ENCODE results near the gene GLS2. TPM values are rescaled to one million over a fixed set of nuclear protein-coding genes. Genes with fewer than 3 reads are reported as not detected.
"Not testable (repeated sequence)": the region's sequence is repeated elsewhere in the genome, so short reads cannot be mapped to it uniquely, and the experiment has no call there.

GLS2 gene
- polyA plus RNA-seq, 4 donors: 0.54 to 2.1 (median 0.87) TPM

DNA sequence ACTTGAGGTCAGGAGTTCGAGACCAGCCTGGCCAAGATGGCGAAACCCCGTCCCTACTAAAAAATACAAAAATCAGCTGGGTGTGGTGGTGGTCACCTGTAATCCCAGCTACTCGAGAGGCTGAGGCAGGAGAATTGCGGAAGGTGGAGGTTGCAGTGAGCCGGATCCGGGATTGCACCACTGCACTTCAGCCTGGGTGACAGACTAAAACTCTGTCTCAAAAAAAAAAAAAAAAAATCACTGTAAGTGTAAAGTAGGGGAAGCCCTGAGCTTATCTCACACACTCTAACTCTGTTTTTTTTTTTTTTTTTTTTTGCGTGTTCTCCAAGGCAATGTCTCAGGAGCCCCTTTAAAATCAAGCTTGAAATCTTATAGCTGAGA lies 33.2 kb upstream of the GLS2 start:
- DNase-seq (no peak), FAIRE-seq (no peak)
- WGBS, 3 donors: 46 to 48% (median 47%) methylated on average over 7 to 8 of the region's 8 CpGs
- peak overlapping the region in 2 of 3 donors; percentile 54 to 77 for H3K4me3 ChIP-seq (ENCODE audit: low read depth in 1 of 3, low read length in 3 of 3)
- H3K27ac ChIP-seq (ENCODE audit: low read depth in 1 of 3, low read length in 2 of 3): peak overlapping the region; percentile 41 to 97 (median 88)
- H3K27me3 ChIP-seq (ENCODE audit: control insufficient read depth in 3 of 3, insufficient read depth in 3 of 3, low read length in 3 of 3): no peaks in the 10 kb centered on the region
- H3K4me1 ChIP-seq (ENCODE audit: control insufficient read depth in 3 of 3, insufficient read depth in 2 of 3, low read depth in 1 of 3, low read length in 2 of 3): peaks cover 0 to 3% (median 0%) of the 10 kb centered on the region in 3 donors
- H3K9me3 ChIP-seq (ENCODE audit: control insufficient read depth in 2 of 2, insufficient read depth in 1 of 2, low read depth in 1 of 2, low read length in 1 of 2): no peaks in the 10 kb centered on the region
- peaks cover 0 to 5% (median 0%) of the 10 kb centered on the region in 3 donors for H3K36me3 ChIP-seq (ENCODE audit: control insufficient read depth in 3 of 3, insufficient read depth in 2 of 3, low read depth in 1 of 3, low read length in 3 of 3)

DNA sequence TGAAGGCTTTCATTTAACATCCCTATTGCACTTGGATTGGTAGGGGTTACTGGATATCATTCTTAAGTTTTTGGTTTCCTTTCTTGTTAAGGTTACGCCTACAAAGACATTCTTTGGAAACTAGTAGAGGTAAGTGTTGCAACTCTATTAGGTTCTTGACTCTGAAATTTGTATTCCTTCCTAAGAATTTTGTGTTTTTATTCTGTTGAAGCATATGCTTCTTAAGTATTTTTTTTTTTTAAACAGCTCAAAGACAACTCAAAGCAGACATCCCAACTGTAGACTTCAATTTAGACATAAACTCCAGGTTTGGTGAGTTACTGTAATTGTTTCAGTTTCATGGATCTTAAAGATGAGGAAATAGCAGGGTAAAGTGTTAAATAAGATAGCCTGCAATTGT lies 32.5 kb upstream of the GLS2 start:
- WGBS, 3 donors: 55 to 76% (median 67%) methylated on average over 1 of the region's 1 CpG
- Histone ChIP-seq H3K4me3 (ENCODE audit: low read depth in 1 of 3, low read length in 3 of 3) (no peak overlapping the region), H3K4me1 (ENCODE audit: control insufficient read depth in 3 of 3, insufficient read depth in 2 of 3, low read depth in 1 of 3, low read length in 2 of 3) (peaks cover 0 to 3% (median 0%) of the 10 kb centered on the region in 3 donors), H3K27ac (ENCODE audit: low read depth in 1 of 3, low read length in 2 of 3) (peak overlapping the region in 2 of 3 donors; percentile 88 to 97), H3K9me3 (ENCODE audit: control insufficient read depth in 2 of 2, insufficient read depth in 1 of 2, low read depth in 1 of 2, low read length in 1 of 2) (no peaks in the 10 kb centered on the region), H3K27me3 (ENCODE audit: control insufficient read depth in 3 of 3, insufficient read depth in 3 of 3, low read length in 3 of 3) (no peaks in the 10 kb centered on the region), H3K36me3 (ENCODE audit: control insufficient read depth in 3 of 3, insufficient read depth in 2 of 3, low read depth in 1 of 3, low read length in 3 of 3) (peaks cover 0 to 5% (median 0%) of the 10 kb centered on the region in 3 donors)
- FAIRE-seq (no peak), DNase-seq (no peak)

DNA sequence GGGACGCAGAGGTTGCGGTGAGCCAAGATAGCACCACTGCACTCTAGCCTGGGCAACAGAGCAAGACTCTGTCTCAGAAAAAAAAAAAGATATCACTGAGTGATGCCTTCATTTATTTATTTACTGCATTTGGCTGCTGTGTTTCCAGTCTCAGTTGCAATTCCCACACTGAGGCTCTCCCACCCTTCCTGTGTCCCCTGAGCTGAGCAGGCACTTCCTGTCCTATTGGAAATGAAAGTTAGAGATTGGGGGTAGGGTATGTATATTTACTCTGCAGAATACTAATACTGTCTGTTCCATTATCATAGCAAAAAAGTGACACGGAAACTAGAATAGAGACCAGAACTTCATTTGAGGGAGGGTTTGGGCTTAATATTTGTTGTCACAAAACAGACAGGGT lies 32.1 kb upstream of the GLS2 start:
- Histone ChIP-seq H3K4me3 (ENCODE audit: low read depth in 1 of 3, low read length in 3 of 3) (no peak overlapping the region), H3K4me1 (ENCODE audit: control insufficient read depth in 3 of 3, insufficient read depth in 2 of 3, low read depth in 1 of 3, low read length in 2 of 3) (peaks cover 0 to 3% (median 0%) of the 10 kb centered on the region in 3 donors), H3K36me3 (ENCODE audit: control insufficient read depth in 3 of 3, insufficient read depth in 2 of 3, low read depth in 1 of 3, low read length in 3 of 3) (peaks cover 0 to under 1% (median 0%) of the 10 kb centered on the region in 3 donors), H3K9me3 (ENCODE audit: control insufficient read depth in 2 of 2, insufficient read depth in 1 of 2, low read depth in 1 of 2, low read length in 1 of 2) (no peaks in the 10 kb centered on the region), H3K27me3 (ENCODE audit: control insufficient read depth in 3 of 3, insufficient read depth in 3 of 3, low read length in 3 of 3) (no peaks in the 10 kb centered on the region), H3K27ac (ENCODE audit: low read depth in 1 of 3, low read length in 2 of 3) (peak overlapping the region in 2 of 3 donors; percentile 70 to 97)
- DNase-seq (peak in 1 of 2 donors; percentile 8), FAIRE-seq (no peak)
- WGBS, 3 donors: 67 to 88% (median 83%) methylated on average over 3 of the region's 3 CpGs

GRCh38 chr12:56518570-56518969 lies 30.6 kb upstream of the GLS2 start:
- WGBS, 3 donors: 54 to 75% (median 55%) methylated on average over 2 of the region's 2 CpGs
- H3K27me3 ChIP-seq (ENCODE audit: control insufficient read depth in 3 of 3, insufficient read depth in 3 of 3, low read length in 3 of 3): no peaks in the 10 kb centered on the region

DNA sequence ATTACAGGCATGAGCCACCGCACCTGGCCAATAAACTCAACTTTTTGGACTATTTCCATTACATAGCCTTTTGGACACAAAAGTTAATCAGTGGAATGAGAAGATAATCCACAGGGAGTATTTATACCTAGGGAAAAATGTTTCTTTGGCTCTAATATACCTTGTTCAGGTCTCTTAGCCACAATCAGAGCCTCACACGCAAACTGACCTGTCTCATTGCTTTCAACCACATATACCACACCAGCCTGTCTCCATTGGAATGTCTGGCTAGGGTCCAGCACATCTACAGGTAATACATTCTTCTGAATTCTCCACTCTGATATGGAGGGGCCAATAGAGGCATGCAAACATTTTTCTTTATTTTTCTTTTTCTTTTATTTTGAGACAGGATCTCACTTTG lies 29.9 kb upstream of the GLS2 start:
- no peaks in the 10 kb centered on the region for H3K9me3 ChIP-seq (ENCODE audit: control insufficient read depth in 2 of 2, insufficient read depth in 1 of 2, low read depth in 1 of 2, low read length in 1 of 2)
- H3K27ac ChIP-seq (ENCODE audit: low read depth in 1 of 3, low read length in 2 of 3): no peak overlapping the region
- WGBS, 3 donors: 79 to 88% (median 88%) methylated on average over 2 of the region's 2 CpGs
- no peaks in the 10 kb centered on the region for H3K27me3 ChIP-seq (ENCODE audit: control insufficient read depth in 3 of 3, insufficient read depth in 3 of 3, low read length in 3 of 3)
- H3K4me3 ChIP-seq (ENCODE audit: low read depth in 1 of 3, low read length in 3 of 3): no peak overlapping the region
- peaks cover 0 to 3% (median 0%) of the 10 kb centered on the region in 3 donors for H3K4me1 ChIP-seq (ENCODE audit: control insufficient read depth in 3 of 3, insufficient read depth in 2 of 3, low read depth in 1 of 3, low read length in 2 of 3)
- no peak for FAIRE-seq
- no peaks in the 10 kb centered on the region for H3K36me3 ChIP-seq (ENCODE audit: control insufficient read depth in 3 of 3, insufficient read depth in 2 of 3, low read depth in 1 of 3, low read length in 3 of 3)
- no peak for DNase-seq

More at GRCh38 chr12:56518570-56518969, 30.6 kb upstream of the GLS2 start:
- Histone ChIP-seq H3K27ac (ENCODE audit: low read depth in 1 of 3, low read length in 2 of 3) (no peak overlapping the region), H3K4me3 (ENCODE audit: low read depth in 1 of 3, low read length in 3 of 3) (no peak overlapping the region), H3K36me3 (ENCODE audit: control insufficient read depth in 3 of 3, insufficient read depth in 2 of 3, low read depth in 1 of 3, low read length in 3 of 3) (no peaks in the 10 kb centered on the region), H3K9me3 (ENCODE audit: control insufficient read depth in 2 of 2, insufficient read depth in 1 of 2, low read depth in 1 of 2, low read length in 1 of 2) (no peaks in the 10 kb centered on the region), H3K4me1 (ENCODE audit: control insufficient read depth in 3 of 3, insufficient read depth in 2 of 3, low read depth in 1 of 3, low read length in 2 of 3) (peaks cover 0 to 3% (median 0%) of the 10 kb centered on the region in 3 donors)
- DNase-seq: no peak
- FAIRE-seq: no peak

- H3K9me3 ChIP-seq (ENCODE audit: control insufficient read depth in 2 of 2, insufficient read depth in 1 of 2, low read depth in 1 of 2, low read length in 1 of 2); H3K36me3 ChIP-seq (ENCODE audit: control insufficient read depth in 3 of 3, insufficient read depth in 2 of 3, low read depth in 1 of 3, low read length in 3 of 3); H3K4me1 ChIP-seq (ENCODE audit: control insufficient read depth in 3 of 3, insufficient read depth in 2 of 3, low read depth in 1 of 3, low read length in 2 of 3); H3K27me3 ChIP-seq (ENCODE audit: control insufficient read depth in 3 of 3, insufficient read depth in 3 of 3, low read length in 3 of 3); DNase-seq; H3K27ac ChIP-seq (ENCODE audit: low read depth in 1 of 3, low read length in 2 of 3); FAIRE-seq; H3K4me3 ChIP-seq (ENCODE audit: low read depth in 1 of 3, low read length in 3 of 3): not testable (repeated sequence)
- WGBS, 3 donors: 61 to 64% (median 63%) methylated on average over 4 of the region's 4 CpGs
Measured at GRCh38 chr12:56514014-56514318, 26.0 kb upstream of the GLS2 start.

DNA sequence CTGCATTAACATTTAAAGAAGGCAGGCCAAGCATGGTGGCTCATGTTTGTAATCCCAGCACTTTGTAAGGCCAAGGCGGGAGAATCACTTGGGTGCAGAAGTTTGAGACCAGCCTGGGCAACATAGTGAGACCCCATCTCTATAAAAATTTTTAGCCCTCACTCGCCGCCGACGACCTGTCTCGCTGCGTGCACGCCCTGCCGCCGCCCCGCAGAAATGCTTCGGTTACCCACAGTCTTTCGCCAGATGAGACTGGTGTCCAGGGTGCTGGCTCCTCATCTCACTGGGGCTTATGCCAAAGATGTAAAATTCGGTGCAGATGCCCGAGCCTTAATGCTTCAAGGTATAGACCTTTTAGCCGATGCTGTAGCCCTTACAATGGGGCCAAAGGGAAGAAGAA lies 22.8 kb upstream of the GLS2 start:
- no peaks in the 10 kb centered on the region for H3K9me3 ChIP-seq (ENCODE audit: control insufficient read depth in 2 of 2, insufficient read depth in 1 of 2, low read depth in 1 of 2, low read length in 1 of 2)
- H3K4me3 ChIP-seq (ENCODE audit: low read depth in 1 of 3, low read length in 3 of 3): no peak overlapping the region
- no peaks in the 10 kb centered on the region for H3K36me3 ChIP-seq (ENCODE audit: control insufficient read depth in 3 of 3, insufficient read depth in 2 of 3, low read depth in 1 of 3, low read length in 3 of 3)
- no peaks in the 10 kb centered on the region for H3K27me3 ChIP-seq (ENCODE audit: control insufficient read depth in 3 of 3, insufficient read depth in 3 of 3, low read length in 3 of 3)
- DNase-seq (no peak), FAIRE-seq (no peak)
- H3K4me1 ChIP-seq (ENCODE audit: control insufficient read depth in 3 of 3, insufficient read depth in 2 of 3, low read depth in 1 of 3, low read length in 2 of 3): no peaks in the 10 kb centered on the region
- 90 to 94% (median 93%) methylated on average over 16 of the region's 16 CpGs for WGBS, 3 donors
- no peak overlapping the region for H3K27ac ChIP-seq (ENCODE audit: low read depth in 1 of 3, low read length in 2 of 3)

DNA sequence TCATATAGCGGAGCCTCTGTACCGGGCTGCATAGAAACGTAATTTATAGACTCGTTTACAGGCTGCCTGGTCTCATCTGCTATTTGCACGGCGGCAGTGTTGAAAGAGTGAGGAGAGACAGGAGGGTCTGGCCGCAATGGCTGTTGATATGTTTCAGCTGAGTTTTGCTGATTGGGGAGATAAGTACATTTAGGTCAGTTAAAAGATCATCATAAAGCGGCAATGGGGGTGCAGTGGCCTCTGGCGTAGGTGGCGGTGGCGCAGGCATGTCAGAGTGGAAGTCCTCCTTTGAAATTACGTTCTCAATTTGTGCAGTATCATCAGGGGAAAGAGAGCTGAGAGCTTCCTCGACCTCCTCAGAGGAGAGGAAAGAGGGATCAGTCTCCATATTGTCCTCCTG lies 11.9 kb upstream of the GLS2 start:
- H3K9me3 ChIP-seq (ENCODE audit: control insufficient read depth in 2 of 2, insufficient read depth in 1 of 2, low read depth in 1 of 2, low read length in 1 of 2); FAIRE-seq; H3K4me3 ChIP-seq (ENCODE audit: low read depth in 1 of 3, low read length in 3 of 3); H3K4me1 ChIP-seq (ENCODE audit: control insufficient read depth in 3 of 3, insufficient read depth in 2 of 3, low read depth in 1 of 3, low read length in 2 of 3); H3K36me3 ChIP-seq (ENCODE audit: control insufficient read depth in 3 of 3, insufficient read depth in 2 of 3, low read depth in 1 of 3, low read length in 3 of 3); H3K27ac ChIP-seq (ENCODE audit: low read depth in 1 of 3, low read length in 2 of 3); DNase-seq: not testable (repeated sequence)
- peaks cover 0 to 10% (median 0%) of the 10 kb centered on the region in 3 donors for H3K27me3 ChIP-seq (ENCODE audit: control insufficient read depth in 3 of 3, insufficient read depth in 3 of 3, low read length in 3 of 3)
- 87 to 92% (median 89%) methylated on average over 13 of the region's 13 CpGs for whole genome bisulfite sequencing, 3 donors

- Histone ChIP-seq H3K9me3 (ENCODE audit: control insufficient read depth in 2 of 2, insufficient read depth in 1 of 2, low read depth in 1 of 2, low read length in 1 of 2) (peaks cover 0 to 11% of the 10 kb centered on the region in 2 donors), H3K27me3 (ENCODE audit: control insufficient read depth in 3 of 3, insufficient read depth in 3 of 3, low read length in 3 of 3) (peaks cover 0 to 10% (median 0%) of the 10 kb centered on the region in 3 donors)
- H3K4me1 ChIP-seq (ENCODE audit: control insufficient read depth in 3 of 3, insufficient read depth in 2 of 3, low read depth in 1 of 3, low read length in 2 of 3); H3K27ac ChIP-seq (ENCODE audit: low read depth in 1 of 3, low read length in 2 of 3); H3K36me3 ChIP-seq (ENCODE audit: control insufficient read depth in 3 of 3, insufficient read depth in 2 of 3, low read depth in 1 of 3, low read length in 3 of 3); DNase-seq; FAIRE-seq; H3K4me3 ChIP-seq (ENCODE audit: low read depth in 1 of 3, low read length in 3 of 3): not testable (repeated sequence)
- 79 to 84% (median 84%) methylated on average over 9 of the region's 9 CpGs for WGBS, 3 donors
Measured at GRCh38 chr12:56499452-56499851, 11.5 kb upstream of the GLS2 start.

All from small intestine (tissue), 7 donors.